Measurements from ENCODE around the gene EDEM2. TPM values are rescaled to one million over a fixed set of nuclear protein-coding genes. Genes with fewer than 3 reads are reported as not detected.
"Not testable (repeated sequence)": the region's sequence is repeated elsewhere in the genome, so short reads cannot be mapped to it uniquely, and the experiment has no call there.

Gene EDEM2
- total RNA-seq, 1 experiment from 2014 or later: 22.8 TPM

GRCh38 chr20:35196313-35196712 lies 49.2 kb upstream of the EDEM2 start:
- no peak for ATAC-seq
- Histone ChIP-seq H3K9me2 (ENCODE audit: insufficient read depth) (no peaks in the 10 kb centered on the region), H3K79me2 (ENCODE audit: insufficient read depth, low read length) (no peaks in the 10 kb centered on the region)

DNA sequence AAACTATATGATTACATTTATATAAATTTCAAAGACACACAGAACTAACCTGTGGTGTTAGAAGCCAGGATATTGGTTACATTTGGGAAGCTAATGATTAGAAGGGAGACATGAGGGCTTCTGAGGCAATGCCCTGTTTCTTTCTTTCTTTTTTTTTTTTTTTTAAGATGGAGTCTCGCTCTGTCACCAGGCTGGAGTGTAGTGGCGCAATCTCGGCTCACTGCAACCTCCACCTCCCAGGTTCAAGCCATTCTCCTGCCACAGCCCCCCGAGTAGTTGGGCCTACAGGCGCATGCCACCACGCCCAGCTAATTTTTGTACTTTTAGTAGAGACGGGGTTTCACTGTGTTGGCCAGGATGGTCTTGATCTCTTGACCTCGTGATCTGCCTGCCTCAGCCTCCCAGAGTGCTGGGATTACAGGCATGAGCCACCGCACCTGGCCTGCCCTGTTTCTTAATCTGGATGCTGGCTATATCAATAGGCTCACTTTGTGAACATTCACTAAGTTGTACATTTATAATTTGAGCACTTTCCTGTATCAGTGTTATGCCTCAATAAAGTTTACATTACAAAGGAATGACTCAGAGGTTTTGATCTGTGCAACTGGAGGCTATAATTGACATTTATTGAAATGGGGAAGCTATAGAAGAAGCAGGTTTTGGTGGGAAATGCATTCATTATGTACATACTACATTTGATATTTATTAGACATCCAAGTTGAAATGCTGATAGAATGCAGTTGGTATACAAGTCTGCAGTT lies 46.1 kb upstream of the EDEM2 start:
- RAD21 ChIA-PET (ENCODE audit: low non-redundant PET in 1 of 2, low total read pairs in 2 of 2, uncharacterized antibody in 2 of 2, unreplicated experiment in 2 of 2); H3K9me2 ChIP-seq (ENCODE audit: insufficient read depth); H2AFZ ChIP-seq (ENCODE audit: low read depth, low read length, poor library complexity, severe bottlenecking); CTCF ChIA-PET; H3K27ac ChIP-seq (ENCODE audit: low read depth, low read length); intact Hi-C loops (cut with micrococcal nuclease); BruUV-seq (replicated peaks); H3K27me3 ChIP-seq (ENCODE audit: insufficient read depth, low read length); POLR2A ChIA-PET; H3K4me2 ChIP-seq (ENCODE audit: low read length); H3K79me2 ChIP-seq (ENCODE audit: insufficient read depth, low read length); H4K20me1 ChIP-seq (ENCODE audit: insufficient read depth); DNase-seq (ENCODE audit: low read depth, low spot score); H3K4me1 ChIP-seq (ENCODE audit: control insufficient read depth in 1 of 2, insufficient read depth in 2 of 2, low read length in 2 of 2); H3K9ac ChIP-seq (ENCODE audit: low read length); H3K36me3 ChIP-seq (ENCODE audit: control insufficient read depth in 1 of 2, insufficient read depth in 2 of 2, low read length in 2 of 2); H3K4me3 ChIP-seq (replicated peaks in 1 of 2; ENCODE audit: low read depth in 1 of 2, low read length in 2 of 2); ATAC-seq: not testable (repeated sequence)
- H3K9me3 ChIP-seq (ENCODE audit: control insufficient read depth in 1 of 2, insufficient read depth in 1 of 2, low read depth in 1 of 2, low read length in 2 of 2): peaks cover 9 to 13% of the 10 kb centered on the region in 2 experiments; a peak in 3 of 4 replicates

More at GRCh38 chr20:35196313-35196712, 49.2 kb upstream of the EDEM2 start:
- ChIA-PET RAD21 (ENCODE audit: low non-redundant PET in 1 of 2, low total read pairs in 2 of 2, uncharacterized antibody in 2 of 2, unreplicated experiment in 2 of 2) (no interaction called here), CTCF (no interaction called here), POLR2A (no interaction called here)
- H4K20me1 ChIP-seq (ENCODE audit: insufficient read depth): no peaks in the 10 kb centered on the region
- no TSS peak for BruUV-seq (replicated peaks)
- H3K4me2 ChIP-seq (ENCODE audit: low read length): no peak overlapping the region
- no peak for DNase-seq (ENCODE audit: low read depth, low spot score)
- H3K9ac ChIP-seq (ENCODE audit: low read length): no peak overlapping the region
- intact Hi-C loops (cut with micrococcal nuclease): no loop called here
- peaks cover 12 to 20% of the 10 kb centered on the region in 2 experiments; a peak in 3 of 4 replicates for H3K9me3 ChIP-seq (ENCODE audit: control insufficient read depth in 1 of 2, insufficient read depth in 1 of 2, low read depth in 1 of 2, low read length in 2 of 2)
- no peaks in the 10 kb centered on the region for H3K27me3 ChIP-seq (ENCODE audit: insufficient read depth, low read length)
- H2AFZ ChIP-seq (ENCODE audit: low read depth, low read length, poor library complexity, severe bottlenecking): no peak overlapping the region
- H3K27ac ChIP-seq (ENCODE audit: low read depth, low read length): no peak overlapping the region
- TF ChIP-seq CBX3 (IDR thresholded peaks at IDR 0.05; ENCODE audit: low read depth) (peak; percentile 65; the same call in 1 of the 2 replicates), EZH2 (IDR thresholded peaks at IDR 0.05) (no peak), SRF (IDR thresholded peaks at IDR 0.05; ENCODE audit: low read depth) (no peak), POLR2AphosphoS5 (IDR thresholded peaks at IDR 0.05; ENCODE audit: low read depth, low read length) (no peak)
- H3K4me1 ChIP-seq (ENCODE audit: control insufficient read depth in 1 of 2, insufficient read depth in 2 of 2, low read length in 2 of 2): no peaks in the 10 kb centered on the region
- H3K4me3 ChIP-seq (replicated peaks in 1 of 2; ENCODE audit: low read depth in 1 of 2, low read length in 2 of 2): no peak overlapping the region
- 0 out of 4 replicates have a peak, but pooled peaks cover 0 to 4% of the 10 kb centered on the region in 2 experiments for H3K36me3 ChIP-seq (ENCODE audit: control insufficient read depth in 1 of 2, insufficient read depth in 2 of 2, low read length in 2 of 2)

Measured in HCT116 (cell line).